ENCODE measurements around the gene TP73. TPM values are rescaled to one million over a fixed set of nuclear protein-coding genes. Genes with fewer than 3 reads are reported as not detected.

Gene TP73
- total RNA-seq, 1 donor from 2014 or later: 13.0 TPM

- H3K27ac Mint-ChIP-seq (ENCODE audit: unreplicated experiment): no peak overlapping the region
- no peak overlapping the region for H3K4me3 Mint-ChIP-seq (ENCODE audit: unreplicated experiment)
- H3K27me3 Mint-ChIP-seq (ENCODE audit: unreplicated experiment): no peaks in the 10 kb centered on the region
- H3K36me3 Mint-ChIP-seq (ENCODE audit: unreplicated experiment): peaks cover 10% of the 10 kb centered on the region
- TF ChIP-seq CTCF (IDR thresholded peaks at IDR 0.05; ENCODE audit: partially characterized antibody, unreplicated experiment): no peak
- no peak for DNase-seq
- H3K4me1 Mint-ChIP-seq (ENCODE audit: low read depth, unreplicated experiment): peaks cover 1% of the 10 kb centered on the region
- no peaks in the 10 kb centered on the region for H3K9me3 Mint-ChIP-seq (ENCODE audit: unreplicated experiment)
Observed at GRCh38 chr1:3640121-3640837, 12.0 kb upstream of the TP73 start.

GRCh38 chr1:3641046-3641760 lies 11.1 kb upstream of the TP73 start:
- Mint-ChIP-seq H3K4me1 (ENCODE audit: low read depth, unreplicated experiment) (peaks cover 1% of the 10 kb centered on the region), H3K27ac (ENCODE audit: unreplicated experiment) (no peak overlapping the region), H3K4me3 (ENCODE audit: unreplicated experiment) (peak overlapping the region; percentile 26), H3K36me3 (ENCODE audit: unreplicated experiment) (peaks cover 10% of the 10 kb centered on the region), H3K9me3 (ENCODE audit: unreplicated experiment) (no peaks in the 10 kb centered on the region), H3K27me3 (ENCODE audit: unreplicated experiment) (no peaks in the 10 kb centered on the region)
- DNase-seq: no peak
- TF ChIP-seq CTCF (IDR thresholded peaks at IDR 0.05; ENCODE audit: partially characterized antibody, unreplicated experiment): no peak

- Mint-ChIP-seq H3K4me1 (ENCODE audit: low read depth, unreplicated experiment) (peaks cover 1% of the 10 kb centered on the region), H3K27me3 (ENCODE audit: unreplicated experiment) (no peaks in the 10 kb centered on the region), H3K9me3 (ENCODE audit: unreplicated experiment) (no peaks in the 10 kb centered on the region), H3K27ac (ENCODE audit: unreplicated experiment) (no peak overlapping the region), H3K4me3 (ENCODE audit: unreplicated experiment) (no peak overlapping the region), H3K36me3 (ENCODE audit: unreplicated experiment) (peaks cover 5% of the 10 kb centered on the region)
- DNase-seq: no peak
- no peak for TF ChIP-seq CTCF (IDR thresholded peaks at IDR 0.05; ENCODE audit: partially characterized antibody, unreplicated experiment)
Observed at GRCh38 chr1:3641816-3642215, 10.5 kb upstream of the TP73 start.

- Mint-ChIP-seq H3K4me3 (ENCODE audit: unreplicated experiment) (no peak overlapping the region), H3K27me3 (ENCODE audit: unreplicated experiment) (no peaks in the 10 kb centered on the region), H3K4me1 (ENCODE audit: low read depth, unreplicated experiment) (peaks cover 1% of the 10 kb centered on the region), H3K9me3 (ENCODE audit: unreplicated experiment) (no peaks in the 10 kb centered on the region), H3K36me3 (ENCODE audit: unreplicated experiment) (peaks cover 5% of the 10 kb centered on the region), H3K27ac (ENCODE audit: unreplicated experiment) (no peak overlapping the region)
- no peak for TF ChIP-seq CTCF (IDR thresholded peaks at IDR 0.05; ENCODE audit: partially characterized antibody, unreplicated experiment)
- peak; percentile 6 for DNase-seq
Observed at GRCh38 chr1:3642919-3643675, 9.2 kb upstream of the TP73 start.

Data from glutamatergic neuron (in vitro differentiated cells).